H1 (cell line): Measurements from ENCODE around the gene PKM. TPM values are rescaled to one million over a fixed set of nuclear protein-coding genes. Genes with fewer than 3 reads are reported as not detected.

ENCODE experiments used
- CHD7 ChIP-seq: fragments of 300-600 bp; sonication (generic); IDR thresholded peaks from 2 replicates; pipeline ENCODE4 v1.7.1; 2012; ENCODE audit warnings: low read length, moderate library complexity, mild to moderate bottlenecking, inconsistent platforms; ENCODE audit not compliant: insufficient replicate concordance
- GTF2F1 ChIP-seq: IDR thresholded peaks from 2 replicates; pipeline ENCODE4 v1.6.1; 2012; ENCODE audit warnings: low read depth, low read length, improper control_type of control experiment, borderline replicate concordance
- KDM5A ChIP-seq: fragments of 200-600 bp; IDR thresholded peaks from 2 replicates; pipeline ENCODE4 v1.7.1; 2012; ENCODE audit warnings: mild to moderate bottlenecking, low read length, inconsistent platforms, mixed read lengths
- SAP30 ChIP-seq: fragments of 300-600 bp; sonication (generic); IDR thresholded peaks from 2 replicates; pipeline ENCODE4 v1.7.1; 2012; ENCODE audit warnings: low read length, moderate library complexity, mild to moderate bottlenecking, inconsistent platforms; ENCODE audit not compliant: insufficient read depth, insufficient replicate concordance
- SUZ12 ChIP-seq: fragments of 200-600 bp; sonication (generic); IDR thresholded peaks from 2 replicates; pipeline ENCODE4 v1.6.1; 2012; ENCODE audit warnings: mild to moderate bottlenecking, inconsistent platforms, low read length, moderate library complexity, mixed read lengths
- polyA plus RNA-seq, 7 experiments: library from polyadenylated mRNA; depleted of rRNA in 3 of 7; stranded (reverse) in 5 of 7; unstranded in 2 of 7; fragments of >200 nt in 5 of 7; fragments of 200-250 nt in 2 of 7; gene quantifications; 1 replicate in 5 of 7; 2 replicates in 1 of 7; 4 replicates in 1 of 7; pipeline versions ENCODE4 v1.2.1 to v1.2.3, GENCODE V29; 2011 to 2013; ENCODE audit warnings: missing spikeins in 2 of 7, mixed read lengths in 2 of 7
- total RNA-seq: library from RNA; stranded (reverse); fragmentation: NEBNext Ultra II Directional; extraction: Animal tissue kit (Norgen Biotek cat#: 25700); gene quantifications from 2 replicates; pipeline ENCODE4 v1.2.1, GENCODE V29; 2021

PKM gene
- total and polyA plus RNA-seq, 2 of the 8 experiments (the other 6 are each of a cell fraction or from before 2014, with no cell fraction given): 780 to 856 TPM

GRCh38 chr15:72235298-72235697 is 4.3 kb upstream of the PKM start (continued):
- TF ChIP-seq SUZ12: no peak
- no peak for TF ChIP-seq GTF2F1
- TF ChIP-seq SAP30: no peak
- TF ChIP-seq CHD7: no peak
- TF ChIP-seq KDM5A: no peak
- TF ChIP-seq, all 59 proteins: peak for 0
